IPS-20b (cell line): ENCODE measurements around the gene MEOX1.

Experiments
- H3K27ac ChIP-seq: one replicate; pipeline ENCODE4 v1.5.1; 2013; ENCODE audit warnings: low read length
- H3K27me3 ChIP-seq: 2 replicates; pipeline ENCODE4 v1.6.1; 2013; ENCODE audit warnings: mild to moderate bottlenecking, low read length, inconsistent platforms; ENCODE audit not compliant: insufficient read depth
- H3K36me3 ChIP-seq: 2 replicates; pipeline ENCODE4 v1.6.1; 2013; ENCODE audit warnings: low read depth, mild to moderate bottlenecking, inconsistent platforms, low read length, moderate library complexity; ENCODE audit not compliant: insufficient read depth
- H3K4me1 ChIP-seq: 2 replicates; pipeline ENCODE4 v1.6.1; 2013; ENCODE audit warnings: mild to moderate bottlenecking, control low read depth, inconsistent platforms, low read length, moderate library complexity; ENCODE audit not compliant: insufficient read depth
- H3K4me3 ChIP-seq: 2 replicates; pipeline ENCODE4 v1.5.1; 2013; ENCODE audit warnings: mild to moderate bottlenecking, low read length, inconsistent platforms
- H3K9ac ChIP-seq: 2 replicates; pipeline ENCODE4 v1.6.1; 2013; ENCODE audit warnings: low read depth, mild to moderate bottlenecking, inconsistent platforms, low read length, moderate library complexity
- H3K9me3 ChIP-seq: 2 replicates; pipeline ENCODE4 v1.6.1; 2013; ENCODE audit warnings: mild to moderate bottlenecking, low read depth, low read length, inconsistent platforms; ENCODE audit not compliant: insufficient read depth

Gene MEOX1

GRCh38 chr17:43626023-43626422 lies 35.7 kb downstream of the MEOX1 start:
- Histone ChIP-seq H3K4me3 (no peak overlapping the region), H3K27me3 (no peaks in the 10 kb centered on the region), H3K4me1 (peaks cover 7% of the 10 kb centered on the region; the same call in 1 of the 2 replicates), H3K9ac (no peak overlapping the region), H3K27ac (no peak overlapping the region), H3K36me3 (no peaks in the 10 kb centered on the region), H3K9me3 (no peaks in the 10 kb centered on the region)

GRCh38 chr17:43625606-43626005 lies 36.1 kb downstream of the MEOX1 start:
- Histone ChIP-seq H3K4me3 (no peak overlapping the region), H3K27me3 (no peaks in the 10 kb centered on the region), H3K9ac (no peak overlapping the region), H3K27ac (no peak overlapping the region), H3K9me3 (no peaks in the 10 kb centered on the region), H3K36me3 (no peaks in the 10 kb centered on the region), H3K4me1 (peaks cover 7% of the 10 kb centered on the region; the same call in 1 of the 2 replicates)

- no peaks in the 10 kb centered on the region for H3K27me3 ChIP-seq
- H3K36me3 ChIP-seq = no peaks in the 10 kb centered on the region
- H3K9me3 ChIP-seq = no peaks in the 10 kb centered on the region
- no peak overlapping the region for H3K27ac ChIP-seq
- no peak overlapping the region for H3K4me3 ChIP-seq
- H3K9ac ChIP-seq = no peak overlapping the region
- H3K4me1 ChIP-seq = no peaks in the 10 kb centered on the region
These were observed 41.1 kb downstream of the MEOX1 start for GRCh38 chr17:43620581-43620980.

GRCh38 chr17:43620147-43620546 lies 41.6 kb downstream of the MEOX1 start:
- H3K27me3 ChIP-seq = no peaks in the 10 kb centered on the region
- H3K9ac ChIP-seq = no peak overlapping the region
- no peaks in the 10 kb centered on the region for H3K9me3 ChIP-seq
- H3K4me3 ChIP-seq = no peak overlapping the region
- no peaks in the 10 kb centered on the region for H3K4me1 ChIP-seq
- no peaks in the 10 kb centered on the region for H3K36me3 ChIP-seq
- H3K27ac ChIP-seq = no peak overlapping the region

- Histone ChIP-seq H3K9me3 (no peaks in the 10 kb centered on the region), H3K36me3 (no peaks in the 10 kb centered on the region), H3K4me1 (no peaks in the 10 kb centered on the region), H3K27me3 (no peaks in the 10 kb centered on the region), H3K9ac (no peak overlapping the region), H3K27ac (no peak overlapping the region), H3K4me3 (no peak overlapping the region)
These were observed 42.0 kb downstream of the MEOX1 start for GRCh38 chr17:43619705-43620104.

GRCh38 chr17:43618276-43618675 lies 43.4 kb downstream of the MEOX1 start:
- Histone ChIP-seq H3K27me3 (no peaks in the 10 kb centered on the region), H3K9ac (no peak overlapping the region)

GRCh38 chr17:43616852-43617251 lies 44.9 kb downstream of the MEOX1 start:
- H3K9ac ChIP-seq = no peak overlapping the region
- H3K4me1 ChIP-seq = no peaks in the 10 kb centered on the region
- H3K27me3 ChIP-seq = no peaks in the 10 kb centered on the region
- H3K27ac ChIP-seq = no peak overlapping the region
- no peaks in the 10 kb centered on the region for H3K9me3 ChIP-seq
- H3K36me3 ChIP-seq = no peaks in the 10 kb centered on the region
- H3K4me3 ChIP-seq = no peak overlapping the region

More at GRCh38 chr17:43618276-43618675, 43.4 kb downstream of the MEOX1 start:
- Histone ChIP-seq H3K4me1 (no peaks in the 10 kb centered on the region), H3K27ac (no peak overlapping the region), H3K4me3 (no peak overlapping the region), H3K9me3 (no peaks in the 10 kb centered on the region), H3K36me3 (no peaks in the 10 kb centered on the region)

- Histone ChIP-seq H3K36me3 (no peaks in the 10 kb centered on the region), H3K4me3 (no peak overlapping the region), H3K4me1 (no peaks in the 10 kb centered on the region), H3K27ac (no peak overlapping the region), H3K9me3 (peaks cover 4% of the 10 kb centered on the region), H3K9ac (no peak overlapping the region), H3K27me3 (no peaks in the 10 kb centered on the region)
These were observed 45.3 kb downstream of the MEOX1 start for GRCh38 chr17:43616421-43616820.

- peaks cover 6% of the 10 kb centered on the region for H3K9me3 ChIP-seq
- H3K36me3 ChIP-seq = no peaks in the 10 kb centered on the region
- H3K4me3 ChIP-seq = no peak overlapping the region
- no peak overlapping the region for H3K9ac ChIP-seq
- H3K27ac ChIP-seq = no peak overlapping the region
- no peaks in the 10 kb centered on the region for H3K27me3 ChIP-seq
- no peaks in the 10 kb centered on the region for H3K4me1 ChIP-seq
These were observed 45.7 kb downstream of the MEOX1 start for GRCh38 chr17:43616029-43616351.

- H3K36me3 ChIP-seq = no peaks in the 10 kb centered on the region
- H3K4me1 ChIP-seq = no peaks in the 10 kb centered on the region
- H3K4me3 ChIP-seq = no peak overlapping the region
- peaks cover 6% of the 10 kb centered on the region for H3K9me3 ChIP-seq
- H3K27me3 ChIP-seq = no peaks in the 10 kb centered on the region
- no peak overlapping the region for H3K9ac ChIP-seq
- no peak overlapping the region for H3K27ac ChIP-seq
These were observed 46.2 kb downstream of the MEOX1 start for GRCh38 chr17:43615330-43616028.

GRCh38 chr17:43614561-43614960 lies 47.2 kb downstream of the MEOX1 start:
- no peaks in the 10 kb centered on the region; the same call in 1 of the 2 replicates for H3K4me1 ChIP-seq
- no peak overlapping the region for H3K27ac ChIP-seq
- H3K9ac ChIP-seq = no peak overlapping the region
- H3K36me3 ChIP-seq = no peaks in the 10 kb centered on the region
- H3K27me3 ChIP-seq = no peaks in the 10 kb centered on the region
- no peak overlapping the region for H3K4me3 ChIP-seq
- H3K9me3 ChIP-seq = peaks cover 6% of the 10 kb centered on the region

GRCh38 chr17:43613917-43614316 lies 47.8 kb downstream of the MEOX1 start:
- no peaks in the 10 kb centered on the region for H3K36me3 ChIP-seq
- H3K4me3 ChIP-seq = no peak overlapping the region
- H3K27me3 ChIP-seq = no peaks in the 10 kb centered on the region
- H3K4me1 ChIP-seq = no peaks in the 10 kb centered on the region; the same call in 1 of the 2 replicates
- H3K27ac ChIP-seq = no peak overlapping the region
- H3K9ac ChIP-seq = no peak overlapping the region
- H3K9me3 ChIP-seq = peaks cover 6% of the 10 kb centered on the region
